ENCODE measurements around the gene LMTK2. TPM values are rescaled to one million over a fixed set of nuclear protein-coding genes. Genes with fewer than 3 reads are reported as not detected.
"Not testable (repeated sequence)": the region's sequence is repeated elsewhere in the genome, so short reads cannot be mapped to it uniquely, and the experiment has no call there.

Gene LMTK2
- total and polyA plus RNA-seq, 2 donors (not counting 1 experiment from before 2014, with no cell fraction given): 4.9 to 13.1 TPM

GRCh38 chr7:98119256-98119918 lies 12.7 kb downstream of the LMTK2 start:
- POLR2A ChIA-PET: no interaction called here
- CTCF ChIA-PET: interaction anchor here (0.6 to 1.7 kb wide), 5 partner anchors 13 to 291 kb away, joined by 3 to 5 read pairs (median 4); partner anchors contain the start of gene LMTK2
- Histone ChIP-seq H3K27ac (ENCODE audit: low read length in 2 of 2) (no peak overlapping the region), H3K27me3 (replicated peaks in 1 of 4; ENCODE audit: control extremely low read depth in 1 of 4, control insufficient read depth in 3 of 4, insufficient read depth in 4 of 4, low read length in 3 of 4) (peaks cover 0 to 11% (median 3%) of the 10 kb centered on the region in 4 experiments), H3K4me2 (replicated peaks; ENCODE audit: low read depth, low read length, poor library complexity, severe bottlenecking) (no peak overlapping the region), H3K9ac (ENCODE audit: low read length) (no peak overlapping the region), H3K9me3 (ENCODE audit: control extremely low read depth in 1 of 3, control insufficient read depth in 2 of 3, insufficient read depth in 1 of 3, low read length in 2 of 3) (peaks cover 0 to 5% (median 0%) of the 10 kb centered on the region in 3 donors), H4K20me1 (ENCODE audit: control insufficient read depth, insufficient read depth, low read length, poor library complexity, severe bottlenecking) (peaks cover 95% of the 10 kb centered on the region), H3K4me3 (ENCODE audit: control extremely low read depth in 1 of 5, extremely low read depth in 1 of 5, insufficient read depth in 1 of 5, low read depth in 2 of 5, low read length in 4 of 5) (no peak overlapping the region), H3K79me2 (ENCODE audit: control insufficient read depth, insufficient read depth, low read length) (peaks cover 80% of the 10 kb centered on the region), H2AFZ (ENCODE audit: insufficient read depth, low read depth, low read length, poor library complexity, severe bottlenecking) (no peak overlapping the region), H3K4me1 (ENCODE audit: control insufficient read depth in 2 of 2, insufficient read depth in 2 of 2, low read length in 2 of 2) (no peaks in the 10 kb centered on the region), H3K36me3 (replicated peaks in 1 of 2; ENCODE audit: control extremely low read depth in 1 of 2, control insufficient read depth in 1 of 2, extremely low read depth in 1 of 2, insufficient read depth in 2 of 2, low read length in 1 of 2) (no peaks in the 10 kb centered on the region)
- ATAC-seq (ENCODE audit: low read depth) (no peak), DNase-seq (no peak)
- Mint-ChIP-seq H3K4me3 (no peak overlapping the region), H3K27me3 (peaks cover 31% of the 10 kb centered on the region), H3K9me3 (ENCODE audit: insufficient read depth) (no peaks in the 10 kb centered on the region), H3K27ac (no peak overlapping the region), H3K4me1 (peaks cover 2% of the 10 kb centered on the region)
- no peak for TF ChIP-seq CTCF (IDR thresholded peaks at IDR 0.05)
- no peak for TF ChIP-seq EZH2 (IDR thresholded peaks at IDR 0.05; ENCODE audit: borderline replicate concordance, insufficient read depth, low read depth, low read length, poor library complexity, severe bottlenecking)
- intact Hi-C loops (cut with micrococcal nuclease): loop anchor here (2.0 kb wide), 1 partner anchor 13 kb away; no protein-coding TSS in a partner anchor
- 96% methylated on average over 3 of the region's 10 CpGs for WGBS (ENCODE audit: insufficient coverage)

GRCh38 chr7:98120559-98120958 lies 13.9 kb downstream of the LMTK2 start:
- Histone ChIP-seq H3K4me1 (ENCODE audit: control insufficient read depth in 2 of 2, insufficient read depth in 2 of 2, low read length in 2 of 2) (no peaks in the 10 kb centered on the region), H3K9me3 (ENCODE audit: control extremely low read depth in 1 of 3, control insufficient read depth in 2 of 3, insufficient read depth in 1 of 3, low read length in 2 of 3) (peaks cover 0 to 5% (median 0%) of the 10 kb centered on the region in 3 donors), H2AFZ (ENCODE audit: insufficient read depth, low read depth, low read length, poor library complexity, severe bottlenecking) (no peak overlapping the region), H3K79me2 (ENCODE audit: control insufficient read depth, insufficient read depth, low read length) (peaks cover 68% of the 10 kb centered on the region), H4K20me1 (ENCODE audit: control insufficient read depth, insufficient read depth, low read length, poor library complexity, severe bottlenecking) (peaks cover 95% of the 10 kb centered on the region), H3K9ac (ENCODE audit: low read length) (no peak overlapping the region), H3K36me3 (replicated peaks in 1 of 2; ENCODE audit: control extremely low read depth in 1 of 2, control insufficient read depth in 1 of 2, extremely low read depth in 1 of 2, insufficient read depth in 2 of 2, low read length in 1 of 2) (no peaks in the 10 kb centered on the region), H3K4me3 (ENCODE audit: control extremely low read depth in 1 of 5, extremely low read depth in 1 of 5, insufficient read depth in 1 of 5, low read depth in 2 of 5, low read length in 4 of 5) (no peak overlapping the region), H3K4me2 (replicated peaks; ENCODE audit: low read depth, low read length, poor library complexity, severe bottlenecking) (no peak overlapping the region), H3K27ac (ENCODE audit: low read length in 2 of 2) (no peak overlapping the region), H3K27me3 (replicated peaks in 1 of 4; ENCODE audit: control extremely low read depth in 1 of 4, control insufficient read depth in 3 of 4, insufficient read depth in 4 of 4, low read length in 3 of 4) (peaks cover 0 to 11% (median 4%) of the 10 kb centered on the region in 4 experiments)
- intact Hi-C loops (cut with micrococcal nuclease): no loop called here
- peaks cover 37% of the 10 kb centered on the region for H3K27me3 Mint-ChIP-seq
- WGBS (ENCODE audit: insufficient coverage): 49% methylated on average over 2 of the region's 4 CpGs
- no peaks in the 10 kb centered on the region for H3K9me3 Mint-ChIP-seq (ENCODE audit: insufficient read depth)
- no peak for DNase-seq
- H3K4me1 Mint-ChIP-seq: peaks cover 3% of the 10 kb centered on the region
- no peak overlapping the region for H3K4me3 Mint-ChIP-seq
- H3K27ac Mint-ChIP-seq: no peak overlapping the region
- ATAC-seq (ENCODE audit: low read depth): no peak
- ChIA-PET CTCF (interaction anchor here (1.5 to 1.7 kb wide), 2 partner anchors 13 to 99 kb away, joined by 3 to 4 read pairs; no protein-coding TSS in a partner anchor), POLR2A (no interaction called here)
- no peak for TF ChIP-seq CTCF (IDR thresholded peaks at IDR 0.05)
- no peak for TF ChIP-seq EZH2 (IDR thresholded peaks at IDR 0.05; ENCODE audit: borderline replicate concordance, insufficient read depth, low read depth, low read length, poor library complexity, severe bottlenecking)

- H3K27ac Mint-ChIP-seq; H3K27ac ChIP-seq (ENCODE audit: low read length in 2 of 2); DNase-seq; POLR2A ChIA-PET; H3K4me1 Mint-ChIP-seq; H3K9ac ChIP-seq (ENCODE audit: low read length); H3K4me1 ChIP-seq (ENCODE audit: control insufficient read depth in 2 of 2, insufficient read depth in 2 of 2, low read length in 2 of 2); H3K9me3 ChIP-seq (ENCODE audit: control extremely low read depth in 1 of 3, control insufficient read depth in 2 of 3, insufficient read depth in 1 of 3, low read length in 2 of 3); H3K4me3 Mint-ChIP-seq; H3K9me3 Mint-ChIP-seq (ENCODE audit: insufficient read depth); H3K4me2 ChIP-seq (replicated peaks; ENCODE audit: low read depth, low read length, poor library complexity, severe bottlenecking); ATAC-seq (ENCODE audit: low read depth); H2AFZ ChIP-seq (ENCODE audit: insufficient read depth, low read depth, low read length, poor library complexity, severe bottlenecking); intact Hi-C loops (cut with micrococcal nuclease); H3K36me3 ChIP-seq (replicated peaks in 1 of 2; ENCODE audit: control extremely low read depth in 1 of 2, control insufficient read depth in 1 of 2, extremely low read depth in 1 of 2, insufficient read depth in 2 of 2, low read length in 1 of 2); H3K4me3 ChIP-seq (ENCODE audit: control extremely low read depth in 1 of 5, extremely low read depth in 1 of 5, insufficient read depth in 1 of 5, low read depth in 2 of 5, low read length in 4 of 5): not testable (repeated sequence)
- H3K27me3 Mint-ChIP-seq: peaks cover 46% of the 10 kb centered on the region
- 97% methylated on average over 6 of the region's 7 CpGs for WGBS (ENCODE audit: insufficient coverage)
- Histone ChIP-seq H3K27me3 (replicated peaks in 1 of 4; ENCODE audit: control extremely low read depth in 1 of 4, control insufficient read depth in 3 of 4, insufficient read depth in 4 of 4, low read length in 3 of 4) (peaks cover 0 to 16% (median 9%) of the 10 kb centered on the region in 4 experiments), H4K20me1 (ENCODE audit: control insufficient read depth, insufficient read depth, low read length, poor library complexity, severe bottlenecking) (peaks cover 95% of the 10 kb centered on the region), H3K79me2 (ENCODE audit: control insufficient read depth, insufficient read depth, low read length) (peaks cover 66% of the 10 kb centered on the region)
- CTCF ChIA-PET: interaction anchor here (0.7 kb wide), 1 partner anchor 12 kb away, joined by 3 read pairs; no protein-coding TSS in a partner anchor
Measured at GRCh38 chr7:98121388-98121787, 14.7 kb downstream of the LMTK2 start.

Data from B cell (primary cell).